Ishikawa (cell line): ENCODE data around the gene ARFGEF3.

ENCODE experiments used
- CEBPB ChIP-seq: IDR thresholded peaks from 2 replicates; pipeline ENCODE4 v1.6.1; 2012
- EP300 ChIP-seq: IDR thresholded peaks from 2 replicates; pipeline ENCODE4 v1.6.1; 2012; ENCODE audit warnings: borderline replicate concordance
- NFIC ChIP-seq: IDR thresholded peaks from 2 replicates; pipeline ENCODE4 v1.6.1; 2012
- TAF1 ChIP-seq: IDR thresholded peaks from 2 replicates; pipeline ENCODE4 v1.6.1; 2012; ENCODE audit warnings: low read depth, mild to moderate bottlenecking
- TCF12 ChIP-seq: IDR thresholded peaks from 2 replicates; pipeline ENCODE4 v1.6.1; 2012; ENCODE audit warnings: low read depth
- TEAD4 ChIP-seq: IDR thresholded peaks from 2 replicates; pipeline ENCODE4 v1.6.1; 2012
- YY1 ChIP-seq: IDR thresholded peaks from 2 replicates; pipeline ENCODE4 v1.6.1; 2012; ENCODE audit warnings: low read depth
- TF ChIP-seq, protein P1 (sequence below): IDR thresholded peaks from 2 replicates; pipeline ENCODE4 v1.6.1; 2012

DNA sequence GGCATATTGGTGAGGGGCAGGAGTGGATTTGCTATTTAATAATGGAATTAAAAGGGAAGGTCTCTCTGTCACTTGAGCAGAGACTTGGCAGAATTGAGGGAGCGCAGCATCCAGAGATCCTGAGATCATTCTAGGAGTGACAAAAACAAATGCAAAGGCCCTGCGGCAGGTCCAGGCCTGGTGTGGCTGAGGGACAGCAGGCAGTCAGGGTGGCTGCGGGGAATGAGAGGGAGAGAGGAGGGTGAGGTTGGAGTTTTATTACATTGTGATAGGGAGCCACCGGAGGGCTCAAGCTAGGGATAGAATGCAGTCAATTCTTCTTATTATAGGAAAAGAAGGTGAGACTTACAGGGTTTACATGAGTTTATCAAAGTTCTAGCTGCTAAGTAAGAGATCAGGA lies 116.1 kb downstream of the ARFGEF3 start:
- TF ChIP-seq NFIC, result no peak
- TF ChIP-seq TEAD4, result no peak
- no peak for TF ChIP-seq CEBPB
- no peak for TF ChIP-seq YY1
- TF ChIP-seq TCF12, result no peak
- TF ChIP-seq, protein P1, sequence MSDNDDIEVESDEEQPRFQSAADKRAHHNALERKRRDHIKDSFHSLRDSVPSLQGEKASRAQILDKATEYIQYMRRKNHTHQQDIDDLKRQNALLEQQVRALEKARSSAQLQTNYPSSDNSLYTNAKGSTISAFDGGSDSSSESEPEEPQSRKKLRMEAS, result no peak
- TF ChIP-seq EP300, result no peak
- no peak for TF ChIP-seq TAF1
